ENCODE measurements around the gene TIMM21. TPM values are rescaled to one million over a fixed set of nuclear protein-coding genes. Genes with fewer than 3 reads are reported as not detected.

TIMM21 gene
- total RNA-seq, 4 donors from 2014 or later: 32.7 to 38.3 (median 35.5) TPM

DNA sequence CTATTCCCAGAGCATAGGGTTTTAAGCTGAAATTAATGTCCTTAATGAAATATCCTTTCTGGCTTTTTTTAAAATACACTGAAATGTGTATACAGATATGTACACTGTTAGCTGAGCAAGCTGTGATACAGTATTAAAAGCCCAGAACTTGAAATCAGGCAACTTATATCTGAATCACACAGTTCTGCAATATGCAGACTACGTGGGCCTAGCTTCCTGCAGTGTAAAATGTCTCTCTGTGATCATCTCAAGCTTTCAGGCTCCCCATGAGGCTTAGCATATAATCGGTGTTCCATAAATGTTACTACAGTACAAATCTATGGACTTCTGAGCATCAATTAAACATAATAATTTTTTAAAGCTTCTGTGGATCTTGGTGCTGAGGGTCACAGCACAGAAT is 8.9 kb upstream of the TIMM21 start:
- no peak for ATAC-seq

GRCh38 chr18:74139888-74140287 is 8.4 kb upstream of the TIMM21 start:
- TF ChIP-seq POLR2AphosphoS5 (IDR thresholded peaks at IDR 0.05) (no peak), EP300 (IDR thresholded peaks at IDR 0.05) (no peak), POLR2A (IDR thresholded peaks at IDR 0.05) (no peak)
- TF ChIP-seq, protein P1, sequence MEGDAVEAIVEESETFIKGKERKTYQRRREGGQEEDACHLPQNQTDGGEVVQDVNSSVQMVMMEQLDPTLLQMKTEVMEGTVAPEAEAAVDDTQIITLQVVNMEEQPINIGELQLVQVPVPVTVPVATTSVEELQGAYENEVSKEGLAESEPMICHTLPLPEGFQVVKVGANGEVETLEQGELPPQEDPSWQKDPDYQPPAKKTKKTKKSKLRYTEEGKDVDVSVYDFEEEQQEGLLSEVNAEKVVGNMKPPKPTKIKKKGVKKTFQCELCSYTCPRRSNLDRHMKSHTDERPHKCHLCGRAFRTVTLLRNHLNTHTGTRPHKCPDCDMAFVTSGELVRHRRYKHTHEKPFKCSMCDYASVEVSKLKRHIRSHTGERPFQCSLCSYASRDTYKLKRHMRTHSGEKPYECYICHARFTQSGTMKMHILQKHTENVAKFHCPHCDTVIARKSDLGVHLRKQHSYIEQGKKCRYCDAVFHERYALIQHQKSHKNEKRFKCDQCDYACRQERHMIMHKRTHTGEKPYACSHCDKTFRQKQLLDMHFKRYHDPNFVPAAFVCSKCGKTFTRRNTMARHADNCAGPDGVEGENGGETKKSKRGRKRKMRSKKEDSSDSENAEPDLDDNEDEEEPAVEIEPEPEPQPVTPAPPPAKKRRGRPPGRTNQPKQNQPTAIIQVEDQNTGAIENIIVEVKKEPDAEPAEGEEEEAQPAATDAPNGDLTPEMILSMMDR (IDR thresholded peaks at IDR 0.05): no peak
- Histone ChIP-seq H3K4me3 (no peak overlapping the region), H3K4me1 (no peaks in the 10 kb centered on the region), H3K27ac (no peak overlapping the region), H3K27me3 (peaks cover 17% of the 10 kb centered on the region), H3K36me3 (no peaks in the 10 kb centered on the region), H3K9me3 (no peaks in the 10 kb centered on the region)
- no peak for ATAC-seq
- 45 to 50% methylated on average over 3 of the region's 3 CpGs for WGBS, 2 donors (ENCODE audit: low coverage in 1 of 2)

More for the DNA sequence above, 8.9 kb upstream of the TIMM21 start:
- no peaks in the 10 kb centered on the region for H3K9me3 ChIP-seq
- H3K27ac ChIP-seq: no peak overlapping the region
- no peak for TF ChIP-seq EP300 (IDR thresholded peaks at IDR 0.05)
- TF ChIP-seq POLR2AphosphoS5 (IDR thresholded peaks at IDR 0.05): no peak
- H3K36me3 ChIP-seq: no peaks in the 10 kb centered on the region
- peaks cover 17% of the 10 kb centered on the region for H3K27me3 ChIP-seq
- no peak overlapping the region for H3K4me3 ChIP-seq
- H3K4me1 ChIP-seq: no peaks in the 10 kb centered on the region
- WGBS, 2 donors (ENCODE audit: low coverage in 1 of 2): 85% methylated on average over 2 of the region's 2 CpGs; no CpG with 5 or more reads in 1 of the 2 donors

- ATAC-seq: no peak
- Histone ChIP-seq H3K9me3 (no peaks in the 10 kb centered on the region), H3K36me3 (no peaks in the 10 kb centered on the region), H3K4me1 (no peaks in the 10 kb centered on the region), H3K27ac (no peak overlapping the region), H3K4me3 (no peak overlapping the region), H3K27me3 (peaks cover 17% of the 10 kb centered on the region)
- WGBS, 2 donors (ENCODE audit: low coverage in 1 of 2): 67 to 100% methylated on average over 1 of the region's 1 CpG
- no peak for TF ChIP-seq EP300 (IDR thresholded peaks at IDR 0.05)
- no peak for TF ChIP-seq POLR2A (IDR thresholded peaks at IDR 0.05)
- TF ChIP-seq, protein P1 (IDR thresholded peaks at IDR 0.05): no peak
Measured at GRCh38 chr18:74140582-74140981, 7.7 kb upstream of the TIMM21 start.

GRCh38 chr18:74141667-74142066 is 6.7 kb upstream of the TIMM21 start:
- TF ChIP-seq, protein P1 (IDR thresholded peaks at IDR 0.05): no peak
- TF ChIP-seq EP300 (IDR thresholded peaks at IDR 0.05): no peak
- no peak for TF ChIP-seq POLR2AphosphoS5 (IDR thresholded peaks at IDR 0.05)
- no peak for TF ChIP-seq POLR2A (IDR thresholded peaks at IDR 0.05)
- Histone ChIP-seq H3K4me1 (peaks cover 0 to under 1% (median 0%) of the 10 kb centered on the region in 3 donors), H3K36me3 (no peaks in the 10 kb centered on the region), H3K9me3 (no peaks in the 10 kb centered on the region), H3K4me3 (no peak overlapping the region), H3K27me3 (peaks cover 12% of the 10 kb centered on the region), H3K27ac (no peak overlapping the region)
- no peak for ATAC-seq
- 86% methylated on average over 1 of the region's 2 CpGs; no CpG with 5 or more reads in 1 of the 2 donors for WGBS, 2 donors (ENCODE audit: low coverage in 1 of 2)

DNA sequence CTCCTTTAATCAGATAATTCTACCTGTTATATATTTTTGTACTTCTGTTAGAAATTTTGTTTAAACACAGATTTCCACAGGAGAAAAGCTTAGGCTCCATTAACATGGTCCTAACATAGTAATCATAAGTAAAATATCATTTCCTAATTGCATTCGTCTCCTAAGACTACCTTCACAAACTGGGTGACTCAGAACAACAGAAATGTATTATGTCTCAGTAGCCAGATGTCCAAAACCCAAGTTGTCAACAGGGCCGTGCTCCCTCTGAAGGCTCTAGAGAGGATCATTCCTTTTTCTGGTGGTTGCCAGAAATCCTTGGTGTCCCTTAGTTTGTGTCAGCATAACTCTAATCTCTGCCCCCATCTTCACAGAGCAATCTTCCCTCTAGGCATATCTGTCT is 6.1 kb upstream of the TIMM21 start:
- peaks cover 0 to 6% (median 1%) of the 10 kb centered on the region in 3 donors for H3K4me1 ChIP-seq
- H3K36me3 ChIP-seq: no peaks in the 10 kb centered on the region
- no peak for ATAC-seq
- H3K9me3 ChIP-seq: no peaks in the 10 kb centered on the region
- no peak overlapping the region for H3K4me3 ChIP-seq
- TF ChIP-seq, protein P1 (IDR thresholded peaks at IDR 0.05): no peak
- no peak for TF ChIP-seq EP300 (IDR thresholded peaks at IDR 0.05)
- no peak for TF ChIP-seq POLR2A (IDR thresholded peaks at IDR 0.05)
- TF ChIP-seq POLR2AphosphoS5 (IDR thresholded peaks at IDR 0.05): no peak
- 50 to 53% methylated on average over 2 of the region's 2 CpGs for WGBS, 2 donors (ENCODE audit: low coverage in 1 of 2)
- H3K27me3 ChIP-seq: peaks cover 12% of the 10 kb centered on the region
- no peak overlapping the region for H3K27ac ChIP-seq

Measured in gastroesophageal sphincter (tissue), 4 donors.